Vagina (tissue), 2 donors: ENCODE data around the gene ADAMTSL3.

ENCODE experiments used
- CTCF ChIP-seq, 3 experiments: fragments of 450-650 bp in 2 of 3; fragments of 200-600 bp in 1 of 3; sonication (generic) in 1 of 3; IDR thresholded peaks; one replicate each; pipeline ENCODE4 v1.5.1; 2017 to 2019; ENCODE audit warnings: antibody characterized with exemption in 3 of 3, mild to moderate bottlenecking in 2 of 3, moderate library complexity in 2 of 3
- POLR2A ChIP-seq, 2 donors: fragments of 450-650 bp; IDR thresholded peaks; one replicate each; pipeline ENCODE4 v1.6.1; 2017; ENCODE audit warnings: antibody characterized with exemption in 2 of 2, mild to moderate bottlenecking in 2 of 2, moderate library complexity in 2 of 2
- POLR2AphosphoS5 ChIP-seq, 2 donors: sonication (generic); formaldehyde crosslinking; IDR thresholded peaks; one replicate each; pipeline ENCODE4 v1.9.0; 2017; ENCODE audit warnings: antibody characterized with exemption in 2 of 2, mild to moderate bottlenecking in 2 of 2, low read depth in 1 of 2; ENCODE audit not compliant: insufficient read depth in 1 of 2

GRCh38 chr15:83673385-83673784 lies 19.5 kb downstream of the ADAMTSL3 start:
- no peak for TF ChIP-seq CTCF (IDR thresholded peaks at IDR 0.05)
- TF ChIP-seq POLR2A (IDR thresholded peaks at IDR 0.05) = no peak
- TF ChIP-seq POLR2AphosphoS5 (IDR thresholded peaks at IDR 0.05; ENCODE audit: insufficient read depth in 1 of 2, low read depth in 1 of 2) = no peak
